NCI-H1417 treated with DMSO at 0.1 percent for 48 hours (cell line): ENCODE data around the gene CACNA1E.
"Not testable (repeated sequence)": the region's sequence is repeated elsewhere in the genome, so short reads cannot be mapped to it uniquely, and the experiment has no call there.

Experiments
- DNase-seq: peaks from one replicate; lab custom pipeline; 2025; lab: John Stamatoyannopoulos, UW

Gene CACNA1E

GRCh38 chr1:181813266-181813665 lies 329.9 kb downstream of the CACNA1E start:
- no peak for DNase-seq

GRCh38 chr1:181816608-181817007 lies 333.3 kb downstream of the CACNA1E start:
- no peak for DNase-seq

- DNase-seq, result no peak
Observed at GRCh38 chr1:181817091-181817490, 333.8 kb downstream of the CACNA1E start.

- DNase-seq, result no peak
Observed at GRCh38 chr1:181818459-181818858, 335.1 kb downstream of the CACNA1E start.

- DNase-seq, result no peak
Observed at GRCh38 chr1:181818943-181819342, 335.6 kb downstream of the CACNA1E start.

- no peak for DNase-seq
Observed at GRCh38 chr1:181821701-181822100, 338.4 kb downstream of the CACNA1E start.

GRCh38 chr1:181832173-181832880 lies 349.0 kb downstream of the CACNA1E start:
- DNase-seq, result not testable (repeated sequence)

- no peak for DNase-seq
Observed at GRCh38 chr1:181846001-181846645, 362.8 kb downstream of the CACNA1E start.

- DNase-seq, result no peak
Observed at GRCh38 chr1:181846681-181847080, 363.4 kb downstream of the CACNA1E start.

GRCh38 chr1:181849071-181849470 lies 365.8 kb downstream of the CACNA1E start:
- no peak for DNase-seq

GRCh38 chr1:181854212-181854611 lies 370.9 kb downstream of the CACNA1E start:
- DNase-seq, result not testable (repeated sequence)

GRCh38 chr1:181855380-181855779 lies 372.1 kb downstream of the CACNA1E start:
- DNase-seq, result no peak
